Kidney (tissue), 14 donors: ENCODE data around the gene MSL1. TPM values are rescaled to one million over a fixed set of nuclear protein-coding genes. Genes with fewer than 3 reads are reported as not detected.

Source experiments
- DNase-seq, 5 donors: peaks; one replicate each; pipeline ENCODE4 v3.0.0-alpha.2; 2013 to 2020
- FAIRE-seq: peaks from 2 replicates; lab custom pipeline; 2012; peaks lifted over from hg19 to GRCh38; lab: Jason Lieb, UNC
- H3K27ac ChIP-seq, 2 donors: one replicate each; pipeline ENCODE4 v1.7.0; 2013; ENCODE audit warnings: low read depth in 2 of 2, low read length in 2 of 2, inconsistent platforms in 1 of 2
- H3K27me3 ChIP-seq: one replicate; pipeline ENCODE4 v1.7.1; 2013; ENCODE audit warnings: low read length, inconsistent platforms; ENCODE audit not compliant: control insufficient read depth, insufficient read depth
- H3K36me3 ChIP-seq, 3 donors: one replicate each; pipeline versions ENCODE4 v1.7.0 to v1.7.1; 2013; ENCODE audit warnings: low read length in 3 of 3, control low read depth in 1 of 3, inconsistent platforms in 1 of 3; ENCODE audit not compliant: insufficient read depth in 3 of 3, control insufficient read depth in 2 of 3
- H3K4me1 ChIP-seq, 3 donors: one replicate each; pipeline versions ENCODE4 v1.7.0 to v1.7.1; 2013; ENCODE audit warnings: low read length in 3 of 3, inconsistent platforms in 1 of 3, low read depth in 1 of 3; ENCODE audit not compliant: control insufficient read depth in 2 of 3, insufficient read depth in 2 of 3
- H3K4me3 ChIP-seq, 3 donors: one replicate each; pipeline versions ENCODE4 v1.7.0 to v1.8.1; 2013; ENCODE audit warnings: low read length in 3 of 3, control low read depth in 1 of 3, inconsistent platforms in 1 of 3
- H3K9ac ChIP-seq, 3 donors: one replicate each; pipeline versions ENCODE4 v1.7.0 to v1.7.1; 2013; ENCODE audit warnings: low read length in 3 of 3, control low read depth in 1 of 3, inconsistent platforms in 1 of 3
- H3K9me3 ChIP-seq, 3 donors: one replicate each; pipeline versions ENCODE4 v1.7.0 to v1.7.1; 2013; ENCODE audit warnings: low read length in 3 of 3, control low read depth in 1 of 3, inconsistent platforms in 1 of 3; ENCODE audit not compliant: control insufficient read depth in 2 of 3, insufficient read depth in 1 of 3
- intact Hi-C: fragments of 100-400 bp; cut with DNase I; formaldehyde crosslinking; loops from one replicate; pipeline ENCODE4 v1.11.1; 2022
- polyA plus RNA-seq: library from polyadenylated mRNA; stranded (reverse); fragments of 350-450 nt; fragmentation: Illumina TruSeq; extraction: RNeasy Lipid Tissue Mini Kit (QIAGEN cat#74804); gene quantifications from one replicate; pipeline ENCODE4 v1.2.3, GENCODE V29; 2014; ENCODE audit warnings: low read depth, low replicate concordance; ENCODE audit not compliant: insufficient read depth
- total RNA-seq: library from RNA; stranded (reverse); fragmentation: NEBNext Ultra II Directional; extraction: Animal tissue kit (Norgen Biotek cat#: 25700); gene quantifications from one replicate; pipeline ENCODE4 v1.2.1, GENCODE V29; 2021
- TF ChIP-seq, protein P1 (sequence below): IDR thresholded peaks from 3 replicates; pipeline ENCODE4 v1.5.1; 2012; ENCODE audit warnings: mild to moderate bottlenecking, moderate library complexity, borderline replicate concordance; ENCODE audit not compliant: insufficient read depth; ENCODE audit errors: extremely low read depth
- donor health status: control.
- donor health status: control.
- donor health status: control.
- donor health status: control.
- donor health status: control.
- donor health status: DM: yes; HTN: yes; CAD: no.
- donor health status: Normal renal cell carcinoma (clear cell type).

MSL1 gene
- total and polyA plus RNA-seq, 2 donors from 2014 or later: 34.9 to 75.4 TPM

DNA sequence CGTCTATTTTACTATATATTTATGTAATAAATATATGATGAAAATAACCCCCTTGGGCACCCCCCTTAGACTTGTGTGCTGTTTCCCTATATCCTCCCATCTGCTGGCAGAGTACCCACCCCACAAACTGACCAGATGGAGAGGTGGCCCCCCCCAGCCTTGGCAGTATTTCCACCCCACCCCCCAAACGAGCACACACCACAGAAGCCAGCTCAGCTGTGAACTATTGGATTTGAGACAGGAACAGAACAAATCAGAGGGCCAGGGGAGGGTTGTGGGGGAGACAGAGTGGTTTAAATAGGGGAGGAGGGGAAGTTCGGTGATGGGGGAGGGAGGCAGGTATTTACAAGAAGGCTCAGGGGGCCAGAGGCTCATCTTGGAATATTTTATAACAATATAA lies 29.2 kb upstream of the MSL1 start:
- Histone ChIP-seq H3K36me3 (peaks cover 2 to 58% (median 31%) of the 10 kb centered on the region in 3 donors), H3K27ac (peak overlapping the region in 1 of 2 donors; percentile 55), H3K4me1 (peaks cover 0 to 44% (median 35%) of the 10 kb centered on the region in 3 donors), H3K9me3 (no peaks in the 10 kb centered on the region), H3K4me3 (no peak overlapping the region), H3K27me3 (no peaks in the 10 kb centered on the region), H3K9ac (no peak overlapping the region)
- TF ChIP-seq, protein P1, sequence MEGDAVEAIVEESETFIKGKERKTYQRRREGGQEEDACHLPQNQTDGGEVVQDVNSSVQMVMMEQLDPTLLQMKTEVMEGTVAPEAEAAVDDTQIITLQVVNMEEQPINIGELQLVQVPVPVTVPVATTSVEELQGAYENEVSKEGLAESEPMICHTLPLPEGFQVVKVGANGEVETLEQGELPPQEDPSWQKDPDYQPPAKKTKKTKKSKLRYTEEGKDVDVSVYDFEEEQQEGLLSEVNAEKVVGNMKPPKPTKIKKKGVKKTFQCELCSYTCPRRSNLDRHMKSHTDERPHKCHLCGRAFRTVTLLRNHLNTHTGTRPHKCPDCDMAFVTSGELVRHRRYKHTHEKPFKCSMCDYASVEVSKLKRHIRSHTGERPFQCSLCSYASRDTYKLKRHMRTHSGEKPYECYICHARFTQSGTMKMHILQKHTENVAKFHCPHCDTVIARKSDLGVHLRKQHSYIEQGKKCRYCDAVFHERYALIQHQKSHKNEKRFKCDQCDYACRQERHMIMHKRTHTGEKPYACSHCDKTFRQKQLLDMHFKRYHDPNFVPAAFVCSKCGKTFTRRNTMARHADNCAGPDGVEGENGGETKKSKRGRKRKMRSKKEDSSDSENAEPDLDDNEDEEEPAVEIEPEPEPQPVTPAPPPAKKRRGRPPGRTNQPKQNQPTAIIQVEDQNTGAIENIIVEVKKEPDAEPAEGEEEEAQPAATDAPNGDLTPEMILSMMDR: no peak
- intact Hi-C loops: no loop called here
- DNase-seq: no peak
- no peak for FAIRE-seq

DNA sequence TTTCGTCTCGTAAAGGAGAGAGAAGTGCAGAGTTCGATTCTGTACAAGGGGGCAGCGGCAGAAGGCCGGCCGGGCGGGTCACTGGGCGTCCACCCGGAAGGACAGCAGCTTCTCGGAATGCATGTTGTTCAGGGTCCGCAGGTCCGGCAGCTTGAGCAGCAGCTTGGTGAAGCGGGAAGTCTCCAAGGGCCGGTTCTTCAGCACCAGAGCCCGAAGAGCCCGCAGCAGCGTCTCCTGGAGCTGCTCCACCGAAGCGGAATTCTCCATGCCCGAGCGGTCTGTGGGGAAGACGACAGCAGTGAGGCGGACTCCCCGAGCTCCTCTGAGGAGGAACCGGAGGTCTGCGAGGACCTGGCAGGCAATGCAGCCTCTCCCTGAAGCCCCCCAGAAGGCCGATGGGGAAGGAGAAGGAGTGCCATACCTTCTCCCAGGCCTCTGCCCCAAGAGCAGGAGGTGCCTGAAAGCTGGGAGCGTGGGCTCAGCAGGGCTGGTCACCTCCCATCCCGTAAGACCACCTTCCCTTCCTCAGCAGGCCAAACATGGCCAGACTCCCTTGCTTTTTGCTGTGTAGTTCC lies 28.7 kb upstream of the MSL1 start:
- intact Hi-C loops: no loop called here
- H3K27ac ChIP-seq: peak overlapping the region; percentile 16 to 68

DNA sequence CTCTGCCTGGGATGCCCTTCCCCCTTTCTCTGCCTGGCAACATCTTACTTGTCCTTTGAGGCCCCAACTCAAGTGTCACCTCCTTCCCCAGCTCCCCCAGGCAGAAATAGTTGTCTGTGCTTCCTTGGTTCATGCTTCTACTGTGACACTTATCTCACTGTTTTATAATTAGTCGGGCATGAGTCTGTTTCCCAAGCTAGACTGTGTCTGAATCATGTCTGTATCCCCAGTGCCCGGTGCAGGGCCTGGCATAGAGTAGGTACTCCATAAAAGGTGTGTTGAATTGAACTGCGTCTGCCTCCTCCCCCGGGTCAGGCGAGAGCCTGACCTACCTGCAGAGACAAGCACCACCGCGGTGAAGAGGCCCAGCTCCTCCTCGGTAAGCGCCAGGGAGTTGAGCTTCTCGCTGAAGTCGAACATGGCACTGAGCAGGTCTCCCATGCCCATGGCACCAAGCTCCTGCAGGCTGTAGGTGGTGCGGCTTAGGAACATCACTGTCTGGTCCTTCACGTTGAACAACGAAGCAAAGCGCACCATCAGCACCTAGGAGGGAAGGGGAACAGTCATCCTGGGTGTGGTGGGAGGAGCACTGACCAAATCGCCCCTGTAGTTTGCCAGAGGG lies 28.1 kb upstream of the MSL1 start:
- H3K36me3 ChIP-seq: peaks cover 2 to 48% (median 26%) of the 10 kb centered on the region in 3 donors
- H3K27me3 ChIP-seq: no peaks in the 10 kb centered on the region
- no peak overlapping the region for H3K9ac ChIP-seq
- peak overlapping the region; percentile 19 to 68 for H3K27ac ChIP-seq
- peaks cover 3 to 55% (median 46%) of the 10 kb centered on the region in 3 donors for H3K4me1 ChIP-seq
- FAIRE-seq (no peak), DNase-seq (no peak)
- H3K9me3 ChIP-seq: no peaks in the 10 kb centered on the region
- TF ChIP-seq, protein P1: no peak
- no peak overlapping the region for H3K4me3 ChIP-seq
- intact Hi-C loops: no loop called here

More for the DNA sequence above, 28.7 kb upstream of the MSL1 start:
- Histone ChIP-seq H3K36me3 (peaks cover 2 to 53% (median 31%) of the 10 kb centered on the region in 3 donors), H3K4me3 (no peak overlapping the region), H3K9ac (no peak overlapping the region), H3K9me3 (no peaks in the 10 kb centered on the region), H3K27me3 (no peaks in the 10 kb centered on the region), H3K4me1 (peaks cover 0 to 49% (median 40%) of the 10 kb centered on the region in 3 donors)
- DNase-seq: peak in 3 of 5 donors; percentile 42 to 77 (median 63)
- no peak for FAIRE-seq
- TF ChIP-seq, protein P1: no peak
